Activated CD4-positive, alpha-beta T cell treated with anti-CD3 and anti-CD28 coated beads for 1 hour (primary cell): ENCODE results near the gene DNAH9.

Experiments used
- DNase-seq: peaks from one replicate; pipeline ENCODE4 v3.0.0-alpha.2; 2020

The DNAH9 gene

GRCh38 chr17:11598274-11599221 lies at the start of gene DNAH9:
Gene DNAH9 (plus strand): TSS chr17:11598470. CDS start chr17:11598499, 29 bp downstream.
- no peak for DNase-seq

GRCh38 chr17:11550431-11550830 lies 47.8 kb upstream of the DNAH9 start:
- DNase-seq, result no peak

GRCh38 chr17:11551442-11551841 lies 46.8 kb upstream of the DNAH9 start:
- no peak for DNase-seq

- no peak for DNase-seq
These were observed 45.1 kb upstream of the DNAH9 start for GRCh38 chr17:11553135-11553534.

GRCh38 chr17:11554042-11554441 lies 44.2 kb upstream of the DNAH9 start:
- no peak for DNase-seq

GRCh38 chr17:11554542-11554941 lies 43.7 kb upstream of the DNAH9 start:
- no peak for DNase-seq

GRCh38 chr17:11555530-11555929 lies 42.7 kb upstream of the DNAH9 start:
- no peak for DNase-seq

- no peak for DNase-seq
These were observed 40.4 kb upstream of the DNAH9 start for GRCh38 chr17:11557727-11558452.

- DNase-seq, result no peak
These were observed 39.5 kb upstream of the DNAH9 start for GRCh38 chr17:11558681-11559234.

GRCh38 chr17:11559601-11560000 lies 38.7 kb upstream of the DNAH9 start:
- no peak for DNase-seq

GRCh38 chr17:11561281-11561680 lies 37.0 kb upstream of the DNAH9 start:
- DNase-seq, result no peak

GRCh38 chr17:11561702-11562101 lies 36.6 kb upstream of the DNAH9 start:
- no peak for DNase-seq

GRCh38 chr17:11564589-11565380 lies 33.5 kb upstream of the DNAH9 start:
- DNase-seq, result no peak

GRCh38 chr17:11565591-11565990 lies 32.7 kb upstream of the DNAH9 start:
- DNase-seq, result no peak

- DNase-seq, result no peak
These were observed 19.3 kb upstream of the DNAH9 start for GRCh38 chr17:11578998-11579397.

GRCh38 chr17:11580677-11581076 lies 17.6 kb upstream of the DNAH9 start:
- DNase-seq, result no peak

- DNase-seq, result no peak
These were observed 16.1 kb upstream of the DNAH9 start for GRCh38 chr17:11582217-11582616.

GRCh38 chr17:11583306-11583992 lies 14.8 kb upstream of the DNAH9 start:
- DNase-seq, result no peak

- DNase-seq, result no peak
These were observed 8.6 kb upstream of the DNAH9 start for GRCh38 chr17:11589716-11590115.

GRCh38 chr17:11601661-11602060 lies 3.4 kb downstream of the DNAH9 start:
- no peak for DNase-seq

GRCh38 chr17:11608396-11608795 lies 10.1 kb downstream of the DNAH9 start:
- no peak for DNase-seq

- DNase-seq, result no peak
These were observed 12.8 kb downstream of the DNAH9 start for GRCh38 chr17:11610999-11611566.
